BJ (cell line): ENCODE results near the gene DYNLRB1. TPM values are rescaled to one million over a fixed set of nuclear protein-coding genes. Genes with fewer than 3 reads are reported as not detected.

Experiments used
- CTCF ChIA-PET: fragments of 350-600 bp; formaldehyde crosslinking; extraction: SDS; loops from one replicate; lab custom pipeline; 2021; ENCODE audit warnings: antibody characterized with exemption, inconsistent platforms; lab: Yijun Ruan, JAX
- POLR2A ChIA-PET: fragments of 300-600 bp; sonication (Branson Sonifier 250); formaldehyde crosslinking; extraction: SDS; loops from one replicate; lab custom pipeline; 2021; ENCODE audit warnings: antibody characterized with exemption; lab: Charles Lee
- DNase-seq: peaks from one replicate; pipeline ENCODE4 v3.0.0-alpha.2; 2011; ENCODE audit warnings: low read depth
- H3K27me3 ChIP-seq: 2 replicates; pipeline ENCODE4 v1.6.0; 2011; ENCODE audit warnings: low read length; ENCODE audit not compliant: control insufficient read depth, insufficient read depth
- H3K36me3 ChIP-seq: 2 replicates; pipeline ENCODE4 v1.5.1; 2011; ENCODE audit warnings: low read length; ENCODE audit not compliant: control insufficient read depth, insufficient read depth
- H3K4me3 ChIP-seq: 2 replicates; pipeline ENCODE4 v1.5.1; 2011; ENCODE audit warnings: low read depth, mild to moderate bottlenecking, control low read depth, low read length
- CTCF ChIP-seq: IDR thresholded peaks from 2 replicates; pipeline ENCODE4 v1.5.1; 2011; ENCODE audit warnings: low read depth, mild to moderate bottlenecking, control low read depth, inconsistent platforms, low read length, moderate library complexity; ENCODE audit not compliant: insufficient read depth
- polyA plus RNA-seq: library from polyadenylated mRNA; depleted of rRNA; stranded (reverse); fragments of >200 nt; gene quantifications from 2 replicates; pipeline ENCODE4 v1.2.3, GENCODE V29; 2011; rRNA removed
- small RNA-seq: library from RNA; depleted of rRNA; stranded (forward); fragments of <200 nt; gene quantifications from one replicate; pipeline ENCODE3, GENCODE V24; 2012; ENCODE audit warnings: low replicate concordance, low read depth; ENCODE audit not compliant: insufficient read length

Gene DYNLRB1
- polyA plus RNA-seq, 1 experiment: 310 TPM

- Histone ChIP-seq H3K27me3 (no peaks in the 10 kb centered on the region), H3K4me3 (no peak overlapping the region), H3K36me3 (peaks cover 2% of the 10 kb centered on the region)
- DNase-seq: no peak
- no peak for TF ChIP-seq CTCF
- POLR2A ChIA-PET: no interaction called here
- CTCF ChIA-PET: interaction anchor here (1.1 to 2.9 kb wide), 5 partner anchors 13 to 186 kb away, joined by 3 to 17 read pairs (median 6); no protein-coding TSS in a partner anchor
These were observed 67.3 kb downstream of the DYNLRB1 start for GRCh38 chr20:34583544-34583943.

GRCh38 chr20:34585019-34585418, 68.8 kb downstream of the DYNLRB1 start:
- no peak for DNase-seq
- Histone ChIP-seq H3K36me3 (peaks cover 2% of the 10 kb centered on the region), H3K27me3 (no peaks in the 10 kb centered on the region), H3K4me3 (no peak overlapping the region)
- POLR2A ChIA-PET: no interaction called here
- CTCF ChIA-PET: interaction anchor here (1.4 kb wide), 1 partner anchor 44 kb away, joined by 5 read pairs; no protein-coding TSS in a partner anchor
- TF ChIP-seq CTCF: no peak

- POLR2A ChIA-PET: no interaction called here
- H3K4me3 ChIP-seq: no peak overlapping the region
- DNase-seq: no peak
- H3K36me3 ChIP-seq: peaks cover 2% of the 10 kb centered on the region
- CTCF ChIA-PET: interaction anchor here (1.0 kb wide), 1 partner anchor 21 kb away, joined by 3 read pairs; no protein-coding TSS in a partner anchor
- no peak for TF ChIP-seq CTCF
- no peaks in the 10 kb centered on the region for H3K27me3 ChIP-seq
These were observed 70.4 kb downstream of the DYNLRB1 start for GRCh38 chr20:34586488-34587163.

Small RNA genes within 50 kb of the gene (small RNA-seq; reads per million reads assigned to genes)
- not detected for gene RF00019

Other genes starting within 250 kb of the DYNLRB1 start
- 178 and 247 TPM in 2 replicates for gene AHCY, start 213.1 kb upstream of the DYNLRB1 start, polyA plus RNA-seq
- 7.8 and 16.6 TPM in 2 replicates for gene ITCH, start 153.1 kb upstream of the DYNLRB1 start, polyA plus RNA-seq
- 28.7 and 33.7 TPM in 2 replicates for gene MAP1LC3A, start 42.3 kb downstream of the DYNLRB1 start, polyA plus RNA-seq
- gene PIGU, start 160.7 kb downstream of the DYNLRB1 start, polyA plus RNA-seq: 35.2 and 45.3 TPM in 2 replicates
- gene TP53INP2, start 187.9 kb downstream of the DYNLRB1 start, polyA plus RNA-seq: 4.6 and 5.1 TPM in 2 replicates